ENCODE measurements around the gene OR13C9. TPM values are rescaled to one million over a fixed set of nuclear protein-coding genes. Genes with fewer than 3 reads are reported as not detected.
"Not testable (repeated sequence)": the region's sequence is repeated elsewhere in the genome, so short reads cannot be mapped to it uniquely, and the experiment has no call there.

Gene OR13C9
- not detected in 2 replicates for total RNA-seq (ENCODE audit: low replicate concordance)

GRCh38 chr9:104618104-104618503 is at the start of gene OR13C9:
Gene OR13C9, minus strand, starts transcription at chr9:104618204. Its CDS starts 0 bp downstream, at chr9:104618204.
- no peak for TF ChIP-seq CTCF (IDR thresholded peaks at IDR 0.05; ENCODE audit: insufficient read depth, low read length)
- no peak within 1 kb of the TSS for H3K4me3 ChIP-seq (ENCODE audit: low read depth, low read length)
- DNase-seq (ENCODE audit: low read depth): no peak

GRCh38 chr9:104658496-104659195 is 40.6 kb upstream of the OR13C9 start:
- DNase-seq (ENCODE audit: low read depth): no peak
- no peak overlapping the region for H3K4me3 ChIP-seq (ENCODE audit: low read depth, low read length)
- no peak for TF ChIP-seq CTCF (IDR thresholded peaks at IDR 0.05; ENCODE audit: insufficient read depth, low read length)

GRCh38 chr9:104635456-104635855 is 17.5 kb upstream of the OR13C9 start:
- no peak for DNase-seq (ENCODE audit: low read depth)
- no peak overlapping the region for H3K4me3 ChIP-seq (ENCODE audit: low read depth, low read length)
- TF ChIP-seq CTCF (IDR thresholded peaks at IDR 0.05; ENCODE audit: insufficient read depth, low read length): no peak

- DNase-seq (ENCODE audit: low read depth): no peak
Measured at GRCh38 chr9:104633976-104634520, 16.0 kb upstream of the OR13C9 start.

GRCh38 chr9:104625964-104626363 is 8.0 kb upstream of the OR13C9 start:
- H3K4me3 ChIP-seq (ENCODE audit: low read depth, low read length); DNase-seq (ENCODE audit: low read depth): not testable (repeated sequence)

More at GRCh38 chr9:104633976-104634520, 16.0 kb upstream of the OR13C9 start:
- H3K4me3 ChIP-seq (ENCODE audit: low read depth, low read length): no peak overlapping the region
- no peak for TF ChIP-seq CTCF (IDR thresholded peaks at IDR 0.05; ENCODE audit: insufficient read depth, low read length)

- no peak for TF ChIP-seq CTCF (IDR thresholded peaks at IDR 0.05; ENCODE audit: insufficient read depth, low read length)
- DNase-seq (ENCODE audit: low read depth): no peak
- H3K4me3 ChIP-seq (ENCODE audit: low read depth, low read length): no peak overlapping the region
Measured at GRCh38 chr9:104617418-104617817, 586 bp downstream of the OR13C9 start.

- no peak for TF ChIP-seq CTCF (IDR thresholded peaks at IDR 0.05; ENCODE audit: insufficient read depth, low read length)
- DNase-seq (ENCODE audit: low read depth): no peak
- H3K4me3 ChIP-seq (ENCODE audit: low read depth, low read length): no peak overlapping the region
Measured at GRCh38 chr9:104611213-104611612, 6.8 kb downstream of the OR13C9 start.

Data from fibroblast of the aortic adventitia (primary cell).